NCI-H1048 (cell line): ENCODE data around the gene MS4A6E.
A peak's percentile ranks its signal among the peaks of the same experiment; 100 is the strongest.
"Not testable (repeated sequence)": the region's sequence is repeated elsewhere in the genome, so short reads cannot be mapped to it uniquely, and the experiment has no call there.

ENCODE experiments used
- DNase-seq: peaks from one replicate; lab custom pipeline; 2025; lab: John Stamatoyannopoulos, UW

The MS4A6E gene

GRCh38 chr11:60336767-60337391, 9.8 kb downstream of the MS4A6E start:
- DNase-seq = no peak

- no peak for DNase-seq
Measured at GRCh38 chr11:60338053-60338452, 11.0 kb downstream of the MS4A6E start.

- DNase-seq = no peak
Measured at GRCh38 chr11:60339356-60339755, 12.3 kb downstream of the MS4A6E start.

GRCh38 chr11:60343094-60343704, 16.1 kb downstream of the MS4A6E start:
- DNase-seq = no peak

- no peak for DNase-seq
Measured at GRCh38 chr11:60344146-60344545, 17.1 kb downstream of the MS4A6E start.

- no peak for DNase-seq
Measured at GRCh38 chr11:60345489-60345888, 18.4 kb downstream of the MS4A6E start.

GRCh38 chr11:60347084-60347797, 20.2 kb downstream of the MS4A6E start:
- no peak for DNase-seq

GRCh38 chr11:60348116-60348515, 21.1 kb downstream of the MS4A6E start:
- no peak for DNase-seq

- no peak for DNase-seq
Measured at GRCh38 chr11:60349990-60350389, 22.9 kb downstream of the MS4A6E start.

GRCh38 chr11:60357771-60358170, 30.7 kb downstream of the MS4A6E start:
- DNase-seq = no peak

GRCh38 chr11:60360621-60361020, 33.6 kb downstream of the MS4A6E start:
- DNase-seq = no peak

- no peak for DNase-seq
Measured at GRCh38 chr11:60362241-60362640, 35.2 kb downstream of the MS4A6E start.

GRCh38 chr11:60363542-60364470, 36.8 kb downstream of the MS4A6E start:
- DNase-seq = peak; percentile 15

- DNase-seq = not testable (repeated sequence)
Measured at GRCh38 chr11:60366262-60366904, 39.3 kb downstream of the MS4A6E start.

GRCh38 chr11:60367009-60367408, 40.0 kb downstream of the MS4A6E start:
- no peak for DNase-seq

GRCh38 chr11:60367896-60368295, 40.8 kb downstream of the MS4A6E start:
- no peak for DNase-seq

GRCh38 chr11:60370252-60370810, 43.3 kb downstream of the MS4A6E start:
- no peak for DNase-seq

- DNase-seq = no peak
Measured at GRCh38 chr11:60370811-60371298, 43.8 kb downstream of the MS4A6E start.

- no peak for DNase-seq
Measured at GRCh38 chr11:60371386-60371785, 44.3 kb downstream of the MS4A6E start.

GRCh38 chr11:60371854-60372253, 44.8 kb downstream of the MS4A6E start:
- DNase-seq = no peak

- DNase-seq = no peak
Measured at GRCh38 chr11:60372767-60373166, 45.7 kb downstream of the MS4A6E start.
